SH-SY5Y (cell line): ENCODE data around the gene AJM1.

ENCODE experiments used
- GATA2 ChIP-seq: IDR thresholded peaks from 2 replicates; pipeline ENCODE4 v1.6.1; 2011; ENCODE audit warnings: mild to moderate bottlenecking, low read depth, low read length
- GATA3 ChIP-seq: IDR thresholded peaks from 2 replicates; pipeline ENCODE4 v1.6.1; 2011; ENCODE audit warnings: low read depth, mild to moderate bottlenecking, low read length, moderate library complexity

GRCh38 chr9:136886610-136887597, 44.6 kb downstream of the AJM1 start:
- TF ChIP-seq GATA2, result no peak
- TF ChIP-seq GATA3, result no peak
